HG03565 (cell line): ENCODE results near the gene CHST1.

Source experiments
- ATAC-seq: cut with Tn5 transposase; IDR thresholded peaks from one replicate; pipeline ENCODE4 v1.9.1; 2021; ENCODE audit warnings: mild to moderate bottlenecking, moderate library complexity; ENCODE audit not compliant: unreplicated experiment

The CHST1 gene

DNA sequence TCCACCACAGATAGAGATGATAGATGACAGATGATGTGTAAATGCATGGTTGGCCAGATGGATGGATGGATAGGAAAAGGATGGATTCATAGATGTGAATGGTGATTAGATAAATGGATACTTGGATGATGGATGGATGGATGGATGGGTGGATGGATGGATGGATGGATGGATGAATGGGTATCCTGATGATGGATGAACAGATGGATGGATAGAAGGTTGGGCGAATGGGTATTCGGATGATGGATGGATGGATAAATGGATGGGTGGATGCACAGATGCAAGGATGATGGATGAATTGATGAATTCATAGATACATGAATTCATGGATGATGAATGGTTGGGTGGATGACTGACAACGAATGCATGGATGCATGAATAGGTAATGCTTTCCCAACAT, 56.1 kb downstream of the CHST1 start:
- ATAC-seq: no peak

DNA sequence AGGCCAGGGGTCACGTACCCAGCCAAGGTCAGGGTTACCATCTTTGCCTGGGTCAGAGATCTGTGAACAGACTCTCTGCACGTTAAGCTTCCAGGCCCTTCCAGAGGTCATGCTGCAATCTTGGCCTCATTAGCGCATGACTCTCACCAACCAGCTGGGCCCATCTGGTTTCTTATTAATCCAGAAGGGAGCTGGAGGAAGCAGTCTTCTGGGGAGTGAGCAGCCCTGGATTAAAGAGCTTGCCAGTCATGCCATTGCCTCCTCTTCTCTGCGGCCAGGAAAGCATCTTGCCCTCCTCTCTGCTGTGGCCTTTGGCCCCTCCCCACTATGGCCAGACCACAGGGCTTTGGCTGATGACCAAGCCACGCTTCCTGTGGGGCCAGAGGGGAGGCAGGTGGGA, 57.4 kb downstream of the CHST1 start:
- ATAC-seq: no peak

- ATAC-seq: no peak
These were observed 58.7 kb downstream of the CHST1 start for GRCh38 chr11:45606514-45607281.

GRCh38 chr11:45605051-45605450, 60.4 kb downstream of the CHST1 start:
- ATAC-seq: no peak

GRCh38 chr11:45603946-45604682, 61.3 kb downstream of the CHST1 start:
- no peak for ATAC-seq

DNA sequence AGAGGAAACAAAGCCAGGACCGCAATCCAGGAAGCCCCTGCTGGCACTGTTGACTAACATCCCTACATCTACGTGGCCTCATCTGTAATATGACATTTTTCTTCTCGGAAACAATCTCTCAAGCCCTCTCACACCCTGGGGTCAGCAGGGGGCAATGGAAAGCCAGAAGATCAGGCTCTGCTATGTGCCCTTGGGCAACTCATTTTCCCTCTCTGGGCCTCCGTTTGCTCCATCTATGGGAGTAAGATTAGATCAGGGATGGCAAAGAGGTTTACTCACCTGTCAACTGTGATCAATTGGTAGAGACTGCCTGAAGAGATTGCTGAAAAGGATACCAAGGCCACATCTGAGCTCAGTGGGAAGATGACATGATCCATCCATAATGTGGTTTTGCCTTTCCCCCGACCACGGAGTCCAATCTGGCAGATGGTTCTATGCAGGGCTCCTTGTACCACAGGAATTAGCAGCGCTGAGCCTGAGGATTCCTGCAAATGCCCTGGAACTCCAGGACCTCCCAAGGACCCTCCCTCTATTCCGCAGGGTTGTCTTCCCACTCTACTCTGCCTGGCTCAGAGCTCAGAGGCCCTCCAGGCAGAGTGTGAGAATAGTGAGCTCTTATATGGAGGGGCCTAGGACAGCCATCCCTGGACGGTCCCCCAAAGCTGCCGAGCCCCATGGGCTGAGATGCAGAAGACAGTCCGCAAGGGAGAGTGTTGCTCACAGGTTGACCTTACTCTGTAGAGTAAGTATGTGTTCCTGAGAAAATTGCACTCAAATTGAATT, 66.1 kb downstream of the CHST1 start:
- no peak for ATAC-seq
